ENCODE measurements around the gene MAP3K12. TPM values are rescaled to one million over a fixed set of nuclear protein-coding genes. Genes with fewer than 3 reads are reported as not detected.

The MAP3K12 gene
- total and polyA plus RNA-seq, 2 of the 8 experiments (the other 6 are each of a cell fraction or from before 2014, with no cell fraction given) = 23.4 to 42.7 TPM

DNA sequence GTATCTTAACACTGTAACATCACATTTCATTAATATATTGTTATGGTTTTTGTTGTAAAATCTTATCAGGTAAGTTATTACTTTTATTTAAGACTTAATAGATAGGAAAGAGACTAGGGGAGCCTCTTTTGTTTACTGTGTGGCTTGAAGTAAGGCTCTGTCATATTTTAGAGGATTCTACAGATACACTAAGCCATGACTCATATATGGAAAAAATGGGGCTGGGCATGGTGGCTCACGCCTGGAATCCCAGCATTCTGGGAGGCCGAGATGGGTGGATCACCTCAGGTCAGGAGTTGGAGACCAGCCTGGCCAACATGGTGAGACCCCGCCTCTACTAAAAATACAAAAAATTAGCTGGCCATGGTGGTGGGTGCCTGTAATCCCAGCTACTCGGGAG is 31.7 kb upstream of the MAP3K12 start:
- H3K4me2 ChIP-seq (ENCODE audit: insufficient read depth in 1 of 2, low read depth in 2 of 2, low read length in 2 of 2) = no peak overlapping the region
- no peaks in the 10 kb centered on the region for H3K4me1 ChIP-seq (replicated peaks in 1 of 4; ENCODE audit: control insufficient read depth in 3 of 4, insufficient read depth in 4 of 4, low read length in 3 of 4)
- no peak overlapping the region for H3K23ac ChIP-seq (ENCODE audit: insufficient read length)
- H2BK120ac ChIP-seq (replicated peaks; ENCODE audit: low read depth, low read length) = no peak overlapping the region
- no peak overlapping the region for H2BK5ac ChIP-seq (ENCODE audit: low read depth, low read length)
- no peak overlapping the region for H3K27ac ChIP-seq (ENCODE audit: low read depth, low read length)
- H3K14ac ChIP-seq (ENCODE audit: insufficient read length) = no peak overlapping the region
- H4K91ac ChIP-seq (replicated peaks; ENCODE audit: insufficient read length, low read length) = no peak overlapping the region
- WGBS, 2 experiments (ENCODE audit: extremely low coverage in 1 of 2, insufficient coverage in 1 of 2, insufficient read length in 1 of 2, insufficient replicate concordance in 2 of 2, low coverage in 1 of 2, low lambda C conversion rate in 2 of 2, missing lambda C conversion rate in 1 of 2) = 89% methylated on average over 4 of the region's 4 CpGs; no CpG with 5 or more reads in 1 of the 2 experiments
- no peak overlapping the region for H3K9ac ChIP-seq (replicated peaks in 1 of 4; ENCODE audit: extremely low read depth in 1 of 4, low read depth in 3 of 4, low read length in 3 of 4)
- DNase-seq (ENCODE audit: low read depth in 1 of 2, low spot score in 2 of 2) = no peak
- H4K8ac ChIP-seq (ENCODE audit: extremely low read depth, insufficient read depth, low read length) = no peak overlapping the region
- no peaks in the 10 kb centered on the region for H3K79me1 ChIP-seq (ENCODE audit: low read depth, low read length)
- no peaks in the 10 kb centered on the region for H4K20me1 ChIP-seq (replicated peaks in 1 of 2; ENCODE audit: control insufficient read depth in 1 of 2, insufficient read depth in 2 of 2, low read length in 2 of 2)
- no peaks in the 10 kb centered on the region for H3K9me3 ChIP-seq (ENCODE audit: insufficient read depth in 2 of 2, low read depth in 1 of 2, low read length in 1 of 2)
- H4K5ac ChIP-seq (ENCODE audit: insufficient read length, low read depth, low read length) = no peak overlapping the region
- no peaks in the 10 kb centered on the region for H3K79me2 ChIP-seq (ENCODE audit: control insufficient read depth in 1 of 2, insufficient read depth in 2 of 2, low read length in 2 of 2)
- H3K23me2 ChIP-seq (ENCODE audit: low read depth, low read length) = no peaks in the 10 kb centered on the region
- CTCF ChIA-PET (ENCODE audit: partially characterized antibody) = no interaction called here
- H2AFZ ChIP-seq (ENCODE audit: low read length) = no peak overlapping the region
- H2BK12ac ChIP-seq (ENCODE audit: low read depth, low read length) = no peak overlapping the region
- no peak overlapping the region for H2AK5ac ChIP-seq (ENCODE audit: low read depth, low read length)
- no peaks in the 10 kb centered on the region for H3K27me3 ChIP-seq (replicated peaks in 1 of 4; ENCODE audit: control insufficient read depth in 3 of 4, extremely low read depth in 1 of 4, insufficient read depth in 3 of 4, low read length in 3 of 4)
- FAIRE-seq = no peak
- H3K18ac ChIP-seq (ENCODE audit: extremely low read depth, low read length) = no peak overlapping the region
- no peak overlapping the region for H3K4me3 ChIP-seq (ENCODE audit: extremely low read depth in 1 of 4, insufficient read depth in 2 of 4, low read depth in 3 of 4, low read length in 4 of 4)
- peaks cover 2 to 19% (median 8%) of the 10 kb centered on the region in 4 experiments for H3K36me3 ChIP-seq (ENCODE audit: control insufficient read depth in 2 of 4, insufficient read depth in 4 of 4, low read length in 3 of 4)
- H2BK15ac ChIP-seq (ENCODE audit: low read length) = no peak overlapping the region
- POLR2A ChIA-PET (ENCODE audit: partially characterized antibody) = no interaction called here
- H3K4ac ChIP-seq (replicated peaks; ENCODE audit: insufficient read length, low read depth, low read length) = no peak overlapping the region
- no peak overlapping the region for H2BK20ac ChIP-seq (ENCODE audit: low read length)
- no peak overlapping the region for H3K56ac ChIP-seq (replicated peaks; ENCODE audit: insufficient read length, low read depth, low read length)
- TF ChIP-seq, protein P1, sequence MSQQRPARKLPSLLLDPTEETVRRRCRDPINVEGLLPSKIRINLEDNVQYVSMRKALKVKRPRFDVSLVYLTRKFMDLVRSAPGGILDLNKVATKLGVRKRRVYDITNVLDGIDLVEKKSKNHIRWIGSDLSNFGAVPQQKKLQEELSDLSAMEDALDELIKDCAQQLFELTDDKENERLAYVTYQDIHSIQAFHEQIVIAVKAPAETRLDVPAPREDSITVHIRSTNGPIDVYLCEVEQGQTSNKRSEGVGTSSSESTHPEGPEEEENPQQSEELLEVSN (IDR thresholded peaks at IDR 0.05) = no peak
- TF ChIP-seq GABPA (IDR thresholded peaks at IDR 0.05; ENCODE audit: borderline replicate concordance, insufficient read depth, low read length) = no peak
- TF ChIP-seq, protein P2, sequence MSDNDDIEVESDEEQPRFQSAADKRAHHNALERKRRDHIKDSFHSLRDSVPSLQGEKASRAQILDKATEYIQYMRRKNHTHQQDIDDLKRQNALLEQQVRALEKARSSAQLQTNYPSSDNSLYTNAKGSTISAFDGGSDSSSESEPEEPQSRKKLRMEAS (IDR thresholded peaks at IDR 0.05) = no peak
- TF ChIP-seq, protein P3, sequence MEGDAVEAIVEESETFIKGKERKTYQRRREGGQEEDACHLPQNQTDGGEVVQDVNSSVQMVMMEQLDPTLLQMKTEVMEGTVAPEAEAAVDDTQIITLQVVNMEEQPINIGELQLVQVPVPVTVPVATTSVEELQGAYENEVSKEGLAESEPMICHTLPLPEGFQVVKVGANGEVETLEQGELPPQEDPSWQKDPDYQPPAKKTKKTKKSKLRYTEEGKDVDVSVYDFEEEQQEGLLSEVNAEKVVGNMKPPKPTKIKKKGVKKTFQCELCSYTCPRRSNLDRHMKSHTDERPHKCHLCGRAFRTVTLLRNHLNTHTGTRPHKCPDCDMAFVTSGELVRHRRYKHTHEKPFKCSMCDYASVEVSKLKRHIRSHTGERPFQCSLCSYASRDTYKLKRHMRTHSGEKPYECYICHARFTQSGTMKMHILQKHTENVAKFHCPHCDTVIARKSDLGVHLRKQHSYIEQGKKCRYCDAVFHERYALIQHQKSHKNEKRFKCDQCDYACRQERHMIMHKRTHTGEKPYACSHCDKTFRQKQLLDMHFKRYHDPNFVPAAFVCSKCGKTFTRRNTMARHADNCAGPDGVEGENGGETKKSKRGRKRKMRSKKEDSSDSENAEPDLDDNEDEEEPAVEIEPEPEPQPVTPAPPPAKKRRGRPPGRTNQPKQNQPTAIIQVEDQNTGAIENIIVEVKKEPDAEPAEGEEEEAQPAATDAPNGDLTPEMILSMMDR (IDR thresholded peaks at IDR 0.05; ENCODE audit: control extremely low read depth in 1 of 3, insufficient read depth in 1 of 3, low read depth in 1 of 3, low read length in 3 of 3) = no peak
